ENCODE results near the gene CAMKK1.

Gene CAMKK1

GRCh38 chr17:3917391-3917931 lies 24.6 kb upstream of the CAMKK1 start:
- no peak for DNase-seq (ENCODE audit: low read depth)

GRCh38 chr17:3916825-3917224 lies 24.0 kb upstream of the CAMKK1 start:
- DNase-seq (ENCODE audit: low read depth) = no peak

- no peak for DNase-seq (ENCODE audit: low read depth)
These were observed 23.3 kb upstream of the CAMKK1 start, which contains the start of gene P2RX1 for GRCh38 chr17:3915995-3916696. Gene P2RX1, minus strand, starts transcription at chr17:3916465. Its CDS starts 240 bp downstream, at chr17:3916225.

GRCh38 chr17:3915581-3915994 lies 22.7 kb upstream of the CAMKK1 start:
- no peak for DNase-seq (ENCODE audit: low read depth)

- DNase-seq (ENCODE audit: low read depth) = no peak
These were observed 21.4 kb upstream of the CAMKK1 start for GRCh38 chr17:3914312-3914670.

GRCh38 chr17:3913531-3914311 lies 20.9 kb upstream of the CAMKK1 start:
- peak; percentile 59 for DNase-seq (ENCODE audit: low read depth)

- no peak for DNase-seq (ENCODE audit: low read depth)
These were observed 20.0 kb upstream of the CAMKK1 start for GRCh38 chr17:3912827-3913226.

GRCh38 chr17:3911271-3912053 lies 18.6 kb upstream of the CAMKK1 start:
- peak; percentile 33 for DNase-seq (ENCODE audit: low read depth)

- DNase-seq (ENCODE audit: low read depth) = no peak
These were observed 17.8 kb upstream of the CAMKK1 start for GRCh38 chr17:3910420-3911270.

GRCh38 chr17:3909257-3909656 lies 16.4 kb upstream of the CAMKK1 start:
- DNase-seq (ENCODE audit: low read depth) = no peak

GRCh38 chr17:3907483-3908216 lies 14.8 kb upstream of the CAMKK1 start:
- no peak for DNase-seq (ENCODE audit: low read depth)

- DNase-seq (ENCODE audit: low read depth) = no peak
These were observed 14.0 kb upstream of the CAMKK1 start for GRCh38 chr17:3906881-3907280.

- DNase-seq (ENCODE audit: low read depth) = no peak
These were observed 12.2 kb upstream of the CAMKK1 start for GRCh38 chr17:3905017-3905520.

GRCh38 chr17:3904501-3904900 lies 11.6 kb upstream of the CAMKK1 start:
- DNase-seq (ENCODE audit: low read depth) = no peak

- DNase-seq (ENCODE audit: low read depth) = no peak
These were observed 11.0 kb upstream of the CAMKK1 start for GRCh38 chr17:3903881-3904290.

GRCh38 chr17:3903051-3903825 lies 10.4 kb upstream of the CAMKK1 start:
- no peak for DNase-seq (ENCODE audit: low read depth)

- no peak for DNase-seq (ENCODE audit: low read depth)
These were observed 7.8 kb upstream of the CAMKK1 start for GRCh38 chr17:3900646-3901045.

- no peak for DNase-seq (ENCODE audit: low read depth)
These were observed 4.9 kb upstream of the CAMKK1 start for GRCh38 chr17:3897731-3898130.

GRCh38 chr17:3896968-3897235 lies 4.0 kb upstream of the CAMKK1 start:
- DNase-seq (ENCODE audit: low read depth) = no peak
